Stimulated activated CD8-positive, alpha-beta memory T cell treated with anti-CD3 and anti-CD28 coated beads, Interleukin-12 subunit alpha, Interleukin-12 subunit beta, amount 100 ng/mL, for 24 hours (primary cell): ENCODE results near the gene CRY2.
A peak's percentile ranks its signal among the peaks of the same experiment; 100 is the strongest.

ENCODE experiments used
- DNase-seq: peaks from one replicate; pipeline ENCODE4 v3.0.0-alpha.2; 2020; ENCODE audit errors: extremely low read depth

The CRY2 gene

DNA sequence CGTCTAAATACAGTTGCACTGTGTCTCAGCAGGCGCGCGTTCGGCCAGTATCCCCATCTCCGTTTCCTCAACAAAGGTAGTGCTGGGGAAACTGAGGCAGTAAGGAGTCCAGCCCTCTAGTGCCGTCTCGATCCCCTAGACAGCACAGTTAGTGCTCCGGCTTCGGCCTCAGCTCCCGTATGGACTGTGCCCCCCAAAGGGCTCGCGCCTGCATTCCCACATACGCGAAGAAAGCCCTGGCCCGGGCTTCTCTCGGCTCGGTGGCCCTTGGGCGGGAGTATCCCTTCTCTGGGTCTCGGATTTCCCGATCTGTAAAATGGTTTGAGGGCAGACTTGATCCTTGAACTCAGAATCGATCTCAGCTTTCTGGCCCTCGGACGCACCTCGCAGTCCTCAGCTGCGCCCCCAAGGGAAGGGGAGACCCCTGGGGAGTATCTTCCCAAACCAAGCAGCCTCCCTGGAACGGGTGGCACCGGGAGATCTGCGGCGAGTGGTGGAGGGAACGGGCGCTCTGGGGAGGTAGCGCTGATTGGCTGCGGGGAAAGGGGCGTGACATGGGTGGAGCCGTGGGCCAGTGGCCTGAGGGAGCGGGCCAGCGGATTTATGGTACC, 71.2 kb downstream of the CRY2 start:
- peak; percentile 38 for DNase-seq

DNA sequence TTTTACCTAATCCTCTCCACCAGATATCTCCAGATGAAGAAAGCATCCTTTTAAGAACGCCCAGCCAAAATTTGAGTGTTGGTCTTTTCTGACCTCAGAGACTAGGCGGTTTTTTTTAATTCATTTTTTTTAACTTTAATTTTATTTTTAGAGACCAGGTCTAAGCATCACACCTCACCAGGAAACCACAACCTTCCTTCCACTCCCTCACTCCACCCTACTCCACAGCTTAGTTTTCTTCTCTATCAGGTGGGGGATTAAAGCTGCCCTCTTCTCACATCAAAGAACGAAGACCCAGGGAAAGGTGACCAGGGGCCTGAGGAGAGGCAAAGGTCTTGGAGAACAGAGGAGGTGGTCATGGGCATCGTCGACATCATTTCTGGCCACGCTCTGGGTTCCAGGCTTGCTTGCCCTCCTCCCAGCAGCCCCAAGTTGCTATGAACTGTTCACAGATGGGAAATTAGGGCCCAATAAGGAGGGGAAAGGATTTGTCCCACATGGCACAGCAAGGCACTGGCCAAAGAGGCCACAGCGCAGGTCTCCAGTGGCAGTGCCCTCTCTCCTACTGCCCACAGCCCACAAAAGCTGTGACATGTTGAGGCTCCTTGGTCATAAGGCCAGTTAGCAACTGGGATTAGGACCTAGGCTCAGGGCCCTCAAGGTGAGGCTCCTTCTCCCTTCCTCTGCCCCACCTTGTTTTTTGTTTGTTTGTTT, 71.8 kb downstream of the CRY2 start:
- DNase-seq: no peak

DNA sequence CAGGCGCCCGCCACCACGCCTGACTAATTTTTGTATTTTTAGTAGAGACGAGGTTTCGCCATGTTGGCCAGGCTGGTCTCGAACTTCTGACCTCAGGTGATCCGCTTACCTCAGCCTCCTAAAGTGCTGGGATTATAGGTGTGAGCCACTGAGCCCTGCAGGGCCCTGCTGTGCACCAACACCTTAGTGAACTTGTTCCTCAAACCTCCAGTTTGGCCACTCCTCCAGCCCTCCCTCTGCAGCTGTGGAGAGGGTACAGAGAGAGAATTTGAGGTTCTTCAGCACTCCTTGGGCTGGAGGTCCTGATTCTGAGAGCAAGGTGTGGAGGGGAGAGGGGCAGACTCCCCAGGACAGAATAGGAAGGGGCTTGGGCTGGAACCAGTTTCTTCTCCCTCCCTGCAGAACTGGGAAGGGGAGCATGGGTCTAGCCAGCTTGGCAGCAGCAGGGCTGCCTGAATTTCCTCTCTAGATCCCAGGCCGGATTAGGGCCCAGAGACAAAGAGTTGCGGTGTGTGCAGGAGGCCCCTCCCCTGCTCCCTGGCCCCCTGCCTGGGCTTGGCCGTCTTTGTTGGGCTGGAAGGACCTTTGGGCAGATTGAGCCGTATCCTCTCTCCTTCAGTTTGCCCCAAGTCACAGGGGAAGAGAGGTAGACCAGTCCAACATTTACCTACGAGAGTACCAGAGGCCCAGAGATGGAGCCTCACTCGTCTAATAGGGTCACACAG, 72.7 kb downstream of the CRY2 start:
- no peak for DNase-seq

DNA sequence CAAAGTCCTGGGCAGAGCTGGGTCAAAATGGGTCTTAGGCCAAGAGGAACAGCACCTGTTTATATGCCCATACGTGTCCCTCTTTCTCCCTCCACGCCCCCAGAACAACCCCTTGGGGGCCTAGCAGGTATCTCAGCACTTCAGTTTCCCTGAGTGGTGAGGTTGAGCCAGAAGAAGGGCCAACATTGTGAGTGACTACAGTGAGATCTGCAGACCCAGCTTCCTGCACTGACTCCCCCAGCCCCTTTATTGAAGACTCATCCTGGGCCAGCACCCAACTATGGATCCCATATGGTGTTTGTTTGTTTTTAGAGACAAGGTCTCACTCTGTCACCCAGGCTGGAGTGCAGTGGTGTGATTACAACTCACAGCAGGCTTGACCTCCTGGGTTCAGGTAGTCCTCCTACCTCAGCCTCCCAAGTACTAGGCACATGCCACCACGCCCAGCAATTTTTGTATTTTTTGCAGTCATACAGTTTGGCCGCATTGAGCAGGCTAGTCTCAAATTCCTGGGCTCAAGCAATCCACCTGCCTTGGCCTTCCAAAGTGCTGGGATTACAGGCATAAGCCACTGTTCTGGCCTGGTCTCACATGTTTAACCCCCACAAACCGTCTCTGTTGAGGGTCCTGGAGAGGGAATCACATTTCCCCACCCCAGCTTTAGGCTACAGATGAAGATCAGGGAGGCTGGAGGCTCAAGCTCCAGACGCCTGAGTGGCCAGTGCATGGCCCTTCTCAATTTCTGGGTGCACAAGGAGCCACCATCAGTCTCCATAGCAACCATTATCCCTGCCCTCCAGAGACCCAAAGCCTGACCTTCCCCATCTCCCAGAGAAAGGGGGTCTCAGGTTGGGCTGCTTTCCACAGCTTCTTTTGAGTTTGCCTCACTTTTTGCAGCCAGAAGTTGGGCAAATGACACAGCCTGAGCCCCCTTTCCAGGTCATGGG, 73.5 kb downstream of the CRY2 start:
- no peak for DNase-seq

DNA sequence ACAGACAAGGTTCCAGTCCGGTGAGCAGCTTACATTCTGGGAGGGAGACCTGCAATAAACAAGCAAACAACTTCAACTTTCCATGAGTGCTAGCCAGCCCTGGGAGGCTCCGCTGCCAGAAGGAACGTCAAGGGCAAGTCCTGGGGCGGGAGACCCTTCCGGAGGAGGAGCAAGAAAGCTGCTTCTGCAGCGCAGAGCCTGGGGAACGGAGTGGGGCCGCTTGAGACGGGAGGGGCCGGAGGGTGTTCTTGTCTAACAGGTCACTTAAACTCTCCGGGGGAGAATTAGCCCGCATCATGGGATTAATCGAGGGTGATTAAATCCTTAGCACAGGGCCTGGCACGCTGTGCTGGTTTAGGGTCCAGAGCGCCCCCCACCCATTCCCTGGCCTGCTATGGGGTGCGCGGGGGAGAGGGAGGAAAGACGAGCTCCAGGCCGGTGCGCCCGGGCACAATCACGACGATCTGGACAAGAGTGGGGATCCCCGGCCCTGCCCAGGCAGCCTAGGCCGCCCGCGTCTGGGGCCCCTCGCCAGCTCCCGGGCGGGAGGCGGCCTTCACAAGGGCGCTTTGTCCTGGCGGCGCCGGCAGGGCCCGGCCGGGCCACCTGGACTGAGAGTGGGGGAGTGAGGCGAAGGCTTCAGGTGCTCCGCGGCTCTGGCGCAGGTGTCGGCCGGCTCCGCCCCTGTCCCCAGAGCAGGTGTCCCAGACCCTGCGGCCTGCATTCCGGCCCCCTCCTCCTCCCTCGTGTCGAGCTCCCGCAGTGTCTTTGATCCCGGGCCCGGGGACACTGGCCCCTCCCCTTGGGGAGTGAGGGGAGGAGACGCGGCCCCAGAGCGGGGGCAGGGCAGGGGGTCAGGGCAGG, 74.5 kb downstream of the CRY2 start:
- no peak for DNase-seq

DNA sequence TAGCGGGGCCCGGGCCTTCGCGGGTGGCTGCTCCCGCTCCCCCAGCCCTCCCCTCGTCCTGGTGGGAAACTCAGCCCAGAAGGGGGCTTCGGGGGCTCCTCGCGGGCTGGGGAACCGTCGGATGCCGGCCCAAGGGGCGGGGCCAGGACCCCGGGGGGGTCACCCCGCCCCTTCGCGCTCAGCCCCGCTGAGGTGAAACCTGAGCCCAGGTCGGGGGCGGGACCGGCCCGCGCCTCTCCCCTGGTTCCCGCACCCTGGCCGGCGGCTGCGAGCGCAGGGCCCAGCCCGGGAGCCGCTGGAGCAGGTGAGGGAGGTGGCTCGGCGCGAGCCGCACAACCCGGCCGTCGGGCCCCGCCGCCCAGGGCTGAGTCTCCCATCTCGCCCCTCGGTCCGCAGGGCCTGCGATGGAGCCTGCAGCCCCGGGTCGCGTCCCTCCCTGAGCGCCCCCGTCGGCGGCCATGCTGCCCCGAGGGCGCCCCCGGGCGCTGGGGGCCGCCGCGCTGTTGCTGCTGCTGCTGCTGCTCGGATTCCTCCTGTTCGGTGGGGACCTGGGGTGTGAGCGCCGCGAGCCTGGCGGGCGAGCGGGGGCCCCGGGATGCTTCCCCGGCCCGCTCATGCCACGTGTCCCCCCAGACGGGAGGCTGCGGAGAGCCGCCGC, 75.3 kb downstream of the CRY2 start, which contains the start of gene LARGE2:
LARGE2 (plus strand) TSS at position 232 of the 658 bp plus-strand sequence; CDS start at position 459, 227 bp downstream.
- DNase-seq: no peak

DNA sequence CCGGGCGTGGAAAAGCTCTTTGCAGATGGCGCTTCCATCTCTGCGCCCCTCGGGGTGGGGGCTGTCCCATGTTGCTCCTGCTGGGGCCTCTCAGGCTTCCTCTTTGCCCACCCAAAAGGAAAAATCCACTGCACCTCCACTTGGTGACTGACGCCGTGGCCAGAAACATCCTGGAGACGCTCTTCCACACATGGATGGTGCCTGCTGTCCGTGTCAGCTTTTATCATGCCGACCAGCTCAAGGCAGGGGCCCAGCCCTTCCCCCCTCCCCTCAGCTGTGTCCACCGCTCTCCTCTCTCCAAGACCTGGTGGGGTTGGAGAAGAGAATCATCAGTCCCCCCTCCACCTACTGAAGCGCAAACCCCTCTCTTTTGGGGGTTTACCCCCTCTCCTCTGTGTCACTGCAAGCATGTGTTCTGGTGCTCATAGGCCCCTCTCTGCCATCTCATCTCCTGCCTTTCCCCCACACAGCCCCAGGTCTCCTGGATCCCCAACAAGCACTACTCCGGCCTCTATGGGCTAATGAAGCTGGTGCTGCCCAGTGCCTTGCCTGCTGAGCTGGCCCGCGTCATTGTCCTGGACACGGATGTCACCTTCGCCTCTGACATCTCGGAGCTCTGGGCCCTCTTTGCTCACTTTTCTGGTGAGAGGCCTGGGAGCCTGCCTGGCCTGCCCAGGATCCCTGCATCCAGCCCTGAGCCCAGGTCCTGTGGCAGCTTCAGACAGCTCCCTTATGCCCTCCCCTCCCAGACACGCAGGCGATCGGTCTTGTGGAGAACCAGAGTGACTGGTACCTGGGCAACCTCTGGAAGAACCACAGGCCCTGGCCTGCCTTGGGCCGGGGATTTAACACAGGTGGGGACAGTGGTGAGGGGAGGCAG, 77.0 kb downstream of the CRY2 start:
- DNase-seq: no peak

DNA sequence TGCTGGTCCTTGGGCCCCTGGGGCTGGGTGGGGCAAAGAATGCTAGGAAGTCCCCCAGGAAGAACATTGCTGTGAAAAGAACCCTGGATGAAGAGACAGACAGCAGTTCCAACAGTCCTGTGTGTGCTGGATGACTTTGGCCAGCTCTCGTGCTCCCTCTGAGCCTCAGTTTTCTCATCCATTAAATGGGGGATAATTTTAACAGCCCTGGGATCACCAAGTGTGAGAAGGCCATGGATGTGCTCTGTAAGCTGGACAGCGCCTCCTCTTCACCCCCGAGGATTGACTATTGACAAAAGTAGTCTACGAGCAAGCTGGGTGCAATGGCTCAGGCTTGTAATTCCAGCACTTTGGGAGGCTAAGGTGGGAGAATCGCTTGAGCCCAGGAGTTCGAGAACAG, 77.7 kb downstream of the CRY2 start:
- DNase-seq: no peak

DNA sequence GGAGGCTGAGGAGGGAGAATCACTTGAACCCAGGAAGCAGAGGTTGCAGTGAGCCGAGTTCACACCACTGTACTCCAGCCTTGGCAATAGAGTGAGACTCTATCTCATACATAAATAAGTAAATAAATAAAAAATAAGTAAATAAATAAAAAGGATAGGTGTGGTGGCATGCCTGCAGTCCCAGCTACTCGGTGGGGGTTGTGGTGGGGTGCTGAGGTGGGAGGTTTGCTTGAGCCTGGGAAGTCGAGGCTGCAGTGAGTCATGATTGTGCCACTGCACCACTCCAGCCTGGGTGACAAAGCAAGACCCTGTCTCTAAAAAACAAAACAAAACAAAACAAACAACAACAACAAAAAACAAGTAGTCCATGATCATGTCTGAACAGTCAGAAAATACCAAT, 78.3 kb downstream of the CRY2 start:
- no peak for DNase-seq

DNA sequence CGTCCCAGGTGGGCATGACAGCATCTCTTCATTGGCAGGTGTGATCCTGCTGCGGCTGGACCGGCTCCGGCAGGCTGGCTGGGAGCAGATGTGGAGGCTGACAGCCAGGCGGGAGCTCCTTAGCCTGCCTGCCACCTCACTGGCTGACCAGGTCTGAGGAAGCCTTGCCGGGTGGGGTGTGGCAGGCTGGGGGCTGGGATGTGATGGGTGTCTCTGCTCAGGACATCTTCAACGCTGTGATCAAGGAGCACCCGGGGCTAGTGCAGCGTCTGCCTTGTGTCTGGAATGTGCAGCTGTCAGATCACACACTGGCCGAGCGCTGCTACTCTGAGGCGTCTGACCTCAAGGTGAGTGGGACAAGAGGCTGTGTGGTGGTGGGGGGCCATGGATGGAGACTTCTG, 78.7 kb downstream of the CRY2 start:
- no peak for DNase-seq

DNA sequence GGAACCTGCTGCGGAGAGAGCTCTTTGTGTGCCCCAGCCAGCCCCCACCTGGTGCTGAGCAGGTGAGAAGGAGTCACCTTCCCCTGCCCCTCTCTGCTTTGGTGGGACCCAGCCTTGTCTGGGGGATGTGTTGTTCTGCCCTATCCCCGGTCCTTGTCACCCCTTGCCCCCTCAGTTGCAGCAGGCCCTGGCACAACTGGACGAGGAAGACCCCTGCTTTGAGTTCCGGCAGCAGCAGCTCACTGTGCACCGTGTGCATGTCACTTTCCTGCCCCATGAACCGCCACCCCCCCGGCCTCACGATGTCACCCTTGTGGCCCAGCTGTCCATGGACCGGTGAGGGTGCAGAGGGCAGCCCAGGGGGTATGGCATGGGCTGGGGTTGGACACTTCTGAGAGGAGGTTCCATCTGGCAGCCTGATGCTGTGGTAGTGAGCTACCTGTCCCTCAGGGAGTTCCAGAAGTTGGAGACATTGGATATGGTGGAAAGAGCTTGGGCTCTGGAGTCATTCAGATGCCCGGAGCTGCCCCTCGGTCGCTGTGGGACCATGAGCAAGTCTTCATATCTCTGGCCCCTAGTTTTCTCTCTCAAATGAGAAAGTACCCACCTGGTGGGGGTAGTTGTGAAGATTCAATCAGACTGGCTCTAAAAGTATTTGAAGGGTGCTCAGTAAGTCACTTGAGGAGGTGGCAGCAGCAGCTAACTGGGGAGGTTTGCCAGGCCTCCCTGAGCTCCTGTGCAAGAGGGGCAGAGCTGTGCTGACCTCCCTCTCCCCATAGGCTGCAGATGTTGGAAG, 79.5 kb downstream of the CRY2 start:
- no peak for DNase-seq

DNA sequence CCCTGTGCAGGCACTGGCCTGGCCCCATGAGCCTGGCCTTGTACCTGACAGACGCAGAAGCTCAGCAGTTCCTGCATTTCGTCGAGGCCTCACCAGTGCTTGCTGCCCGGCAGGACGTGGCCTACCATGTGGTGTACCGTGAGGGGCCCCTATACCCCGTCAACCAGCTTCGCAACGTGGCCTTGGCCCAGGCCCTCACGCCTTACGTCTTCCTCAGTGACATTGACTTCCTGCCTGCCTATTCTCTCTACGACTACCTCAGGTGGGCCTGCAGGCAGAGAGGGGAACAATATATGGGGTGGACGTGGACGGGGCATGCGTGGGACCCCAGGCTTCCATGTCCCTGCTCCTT, 80.0 kb downstream of the CRY2 start:
- no peak for DNase-seq

DNA sequence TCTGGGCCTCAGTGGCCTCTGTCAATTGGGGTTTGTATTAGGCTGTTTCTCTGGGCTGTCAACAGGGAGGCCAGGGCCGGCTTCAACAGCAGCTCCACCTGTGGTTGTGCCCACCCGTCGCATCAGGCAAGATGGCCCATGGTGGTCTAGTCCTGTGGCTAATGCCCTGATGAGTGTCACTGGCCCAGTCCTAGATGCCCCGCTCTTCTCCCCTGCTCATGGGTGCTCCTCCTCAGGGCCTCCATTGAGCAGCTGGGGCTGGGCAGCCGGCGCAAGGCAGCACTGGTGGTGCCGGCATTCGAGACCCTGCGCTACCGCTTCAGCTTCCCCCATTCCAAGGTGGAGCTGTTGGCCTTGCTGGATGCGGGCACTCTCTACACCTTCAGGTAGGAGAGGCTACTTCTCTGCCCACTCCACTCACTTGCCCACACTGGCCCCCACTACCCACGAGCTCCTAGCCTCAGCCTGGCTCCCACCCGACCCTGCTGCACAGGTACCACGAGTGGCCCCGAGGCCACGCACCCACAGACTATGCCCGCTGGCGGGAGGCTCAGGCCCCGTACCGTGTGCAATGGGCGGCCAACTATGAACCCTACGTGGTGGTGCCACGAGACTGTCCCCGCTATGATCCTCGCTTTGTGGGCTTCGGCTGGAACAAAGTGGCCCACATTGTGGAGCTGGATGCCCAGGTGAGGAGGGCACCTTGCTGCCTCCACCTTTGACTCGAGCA, 80.6 kb downstream of the CRY2 start:
- no peak for DNase-seq

DNA sequence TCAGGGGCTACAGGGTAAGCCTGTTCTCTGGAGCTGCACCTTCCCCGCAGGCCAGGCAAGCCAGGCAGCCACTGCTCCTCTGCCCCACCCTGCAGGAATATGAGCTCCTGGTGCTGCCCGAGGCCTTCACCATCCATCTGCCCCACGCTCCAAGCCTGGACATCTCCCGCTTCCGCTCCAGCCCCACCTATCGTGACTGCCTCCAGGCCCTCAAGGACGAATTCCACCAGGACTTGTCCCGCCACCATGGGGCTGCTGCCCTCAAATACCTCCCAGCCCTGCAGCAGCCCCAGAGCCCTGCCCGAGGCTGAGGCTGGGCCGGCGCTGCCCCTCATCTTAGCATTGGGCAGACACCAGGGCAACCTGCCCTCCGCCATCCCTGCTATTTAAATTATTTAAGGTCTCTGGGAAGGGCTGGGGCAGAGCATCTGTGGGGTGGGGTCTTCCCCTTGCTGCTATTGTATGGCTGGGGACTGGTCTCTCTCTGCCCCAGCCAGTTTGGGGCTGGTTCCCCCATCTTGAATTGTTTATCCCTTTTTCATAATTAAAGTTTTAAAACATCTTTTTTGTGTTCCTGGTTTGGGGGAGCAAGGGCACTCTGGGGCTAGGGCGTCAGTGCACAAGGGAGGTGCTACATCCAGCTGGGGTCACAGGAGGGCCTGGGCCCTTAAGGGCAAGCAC, 81.4 kb downstream of the CRY2 start:
- no peak for DNase-seq

DNA sequence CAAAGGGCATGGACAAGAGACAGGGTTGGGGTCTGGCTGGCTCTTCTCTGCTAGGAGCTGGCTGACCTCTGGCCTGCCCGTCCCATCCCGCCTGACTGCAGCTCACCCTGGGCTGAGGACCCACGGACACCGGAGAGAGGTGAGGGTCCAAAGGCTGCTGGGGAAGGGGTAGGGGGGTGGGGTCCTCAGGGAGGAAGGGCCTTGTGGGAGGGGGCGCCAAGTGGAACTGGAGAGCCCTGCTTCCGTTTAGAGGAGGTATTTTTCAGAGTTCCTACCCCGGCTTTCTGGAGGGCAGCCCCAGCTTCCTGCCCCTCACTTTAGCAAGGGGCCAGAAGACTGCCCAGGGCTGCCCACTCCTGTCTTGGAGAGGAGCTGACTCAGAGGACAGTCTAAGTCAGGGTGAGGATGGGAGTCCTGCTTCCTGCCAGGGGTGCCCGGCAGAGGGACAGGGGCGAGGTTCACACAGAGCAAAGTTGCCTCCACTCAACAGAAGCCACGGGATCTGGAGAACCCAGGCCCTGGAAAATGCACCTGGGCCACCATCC, 82.3 kb downstream of the CRY2 start:
- DNase-seq: no peak

DNA sequence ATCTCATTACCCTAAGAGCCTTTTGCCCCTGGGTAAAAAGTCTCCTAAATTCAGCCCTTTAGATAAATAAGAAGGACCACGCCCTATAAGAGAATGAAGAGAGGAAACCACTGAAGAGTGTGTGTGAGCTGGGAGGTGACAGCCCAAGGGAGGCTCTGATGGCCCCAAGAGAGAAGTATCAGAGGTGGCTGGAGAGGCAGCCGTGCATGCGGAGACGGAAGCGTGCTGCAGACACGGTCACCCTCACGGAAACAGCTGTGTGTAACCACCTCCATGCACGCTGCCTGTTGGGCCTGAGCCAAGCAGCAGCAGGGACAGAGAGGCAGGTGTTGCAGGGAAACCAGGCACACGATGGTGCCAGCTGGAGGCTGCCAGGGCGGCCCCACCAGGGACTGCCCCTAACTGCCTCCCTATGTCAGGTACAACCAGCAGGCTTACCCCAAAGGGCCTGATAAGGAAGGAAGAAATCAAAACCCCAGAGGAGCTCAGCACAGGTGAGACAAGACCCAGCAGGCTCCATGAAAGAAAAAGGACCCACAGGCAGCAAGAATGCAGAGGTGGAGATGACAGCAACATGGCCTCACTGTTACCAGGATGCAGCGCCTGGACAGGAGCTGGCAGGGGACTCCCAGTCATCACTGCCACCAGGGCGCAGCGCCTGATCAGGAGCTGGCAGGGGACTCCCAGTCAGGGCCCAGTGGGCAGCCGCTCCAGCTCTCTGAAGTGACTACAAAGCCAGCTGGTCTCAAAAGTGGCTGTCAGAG, 82.9 kb downstream of the CRY2 start:
- DNase-seq: no peak
